ENCODE data around the gene PRELP.

The PRELP gene

GRCh38 chr1:203453016-203453415, 22.6 kb upstream of the PRELP start:
- no peak overlapping the region for H3K27ac ChIP-seq (ENCODE audit: insufficient read depth, low read depth, low read length, poor library complexity, severe bottlenecking)
- WGBS, 2 experiments = 96 to 97% methylated on average over 4 to 5 of the region's 5 CpGs
- no peaks in the 10 kb centered on the region for H3K9me3 ChIP-seq (ENCODE audit: control insufficient read depth, low read length)
- no peak overlapping the region for H3K4me3 ChIP-seq (ENCODE audit: insufficient read depth, low read depth, low read length)
- H3K27me3 ChIP-seq (ENCODE audit: control insufficient read depth, insufficient read depth, low read length, poor library complexity, severe bottlenecking) = peaks cover 6% of the 10 kb centered on the region
- no peaks in the 10 kb centered on the region for H3K36me3 ChIP-seq (ENCODE audit: control insufficient read depth, insufficient read depth, low read length)
- H3K4me1 ChIP-seq (ENCODE audit: control insufficient read depth, insufficient read depth, low read length) = peaks cover 23% of the 10 kb centered on the region

GRCh38 chr1:203453616-203454015, 22.0 kb upstream of the PRELP start:
- WGBS, 2 experiments = 60% methylated on average over 5 of the region's 5 CpGs
- no peak overlapping the region for H3K27ac ChIP-seq (ENCODE audit: insufficient read depth, low read depth, low read length, poor library complexity, severe bottlenecking)
- H3K9me3 ChIP-seq (ENCODE audit: control insufficient read depth, low read length) = no peaks in the 10 kb centered on the region
- no peak overlapping the region for H3K4me3 ChIP-seq (ENCODE audit: insufficient read depth, low read depth, low read length)
- H3K36me3 ChIP-seq (ENCODE audit: control insufficient read depth, insufficient read depth, low read length) = no peaks in the 10 kb centered on the region
- H3K27me3 ChIP-seq (ENCODE audit: control insufficient read depth, insufficient read depth, low read length, poor library complexity, severe bottlenecking) = peaks cover 6% of the 10 kb centered on the region
- H3K4me1 ChIP-seq (ENCODE audit: control insufficient read depth, insufficient read depth, low read length) = peaks cover 17% of the 10 kb centered on the region

GRCh38 chr1:203454986-203455471, 20.6 kb upstream of the PRELP start:
- H3K27me3 ChIP-seq (ENCODE audit: control insufficient read depth, insufficient read depth, low read length, poor library complexity, severe bottlenecking) = no peaks in the 10 kb centered on the region
- WGBS, 2 experiments = 90 to 94% methylated on average over 18 of the region's 18 CpGs
- H3K27ac ChIP-seq (ENCODE audit: insufficient read depth, low read depth, low read length, poor library complexity, severe bottlenecking) = no peak overlapping the region
- H3K4me1 ChIP-seq (ENCODE audit: control insufficient read depth, insufficient read depth, low read length) = peaks cover 13% of the 10 kb centered on the region
- H3K4me3 ChIP-seq (ENCODE audit: insufficient read depth, low read depth, low read length) = no peak overlapping the region
- no peaks in the 10 kb centered on the region for H3K36me3 ChIP-seq (ENCODE audit: control insufficient read depth, insufficient read depth, low read length)
- H3K9me3 ChIP-seq (ENCODE audit: control insufficient read depth, low read length) = no peaks in the 10 kb centered on the region

DNA sequence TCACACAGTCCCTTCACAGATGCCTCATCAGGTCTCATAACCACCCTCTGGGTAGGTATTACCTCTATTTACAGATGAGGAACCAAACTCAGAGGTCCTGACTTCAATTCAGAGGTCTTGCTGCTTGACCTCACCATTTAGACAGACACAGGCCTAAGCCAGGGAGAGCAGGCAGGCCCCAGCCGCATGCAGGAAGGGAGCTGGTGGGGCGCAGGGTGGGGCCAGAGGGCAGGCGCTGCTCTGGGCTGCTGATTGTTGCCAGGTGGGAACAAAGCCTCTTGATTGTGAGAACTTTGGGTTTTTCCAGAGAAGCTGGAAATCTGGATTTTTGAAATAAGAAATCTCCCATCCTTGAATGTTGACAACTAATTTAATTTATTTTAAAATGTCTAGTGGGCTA, 19.9 kb upstream of the PRELP start:
- Histone ChIP-seq H3K36me3 (ENCODE audit: control insufficient read depth, insufficient read depth, low read length) (no peaks in the 10 kb centered on the region), H3K9me3 (ENCODE audit: control insufficient read depth, low read length) (no peaks in the 10 kb centered on the region), H3K27me3 (ENCODE audit: control insufficient read depth, insufficient read depth, low read length, poor library complexity, severe bottlenecking) (no peaks in the 10 kb centered on the region), H3K4me1 (ENCODE audit: control insufficient read depth, insufficient read depth, low read length) (peaks cover 13% of the 10 kb centered on the region), H3K27ac (ENCODE audit: insufficient read depth, low read depth, low read length, poor library complexity, severe bottlenecking) (no peak overlapping the region), H3K4me3 (ENCODE audit: insufficient read depth, low read depth, low read length) (no peak overlapping the region)
- WGBS, 2 experiments = 87% methylated on average over 3 of the region's 3 CpGs

DNA sequence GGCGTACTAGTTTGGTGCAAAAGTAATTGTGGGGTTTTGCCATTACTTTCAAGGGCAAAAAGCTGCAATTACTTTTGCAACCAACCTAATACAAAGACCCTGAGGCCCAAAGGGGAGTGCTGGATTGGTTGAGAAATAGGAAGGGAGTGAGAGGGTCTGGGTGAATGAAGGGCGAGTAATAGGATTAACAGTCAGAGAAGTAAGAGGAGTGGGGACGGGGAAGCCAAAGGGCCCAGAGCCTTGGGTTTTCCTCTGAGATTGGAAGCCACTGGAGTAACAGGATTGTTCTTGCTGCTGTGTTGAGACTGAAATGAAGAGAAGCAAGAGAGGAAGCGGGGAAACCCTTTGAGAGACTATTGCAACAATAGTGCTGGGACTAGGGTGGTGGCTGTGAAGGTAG, 19.0 kb upstream of the PRELP start:
- Histone ChIP-seq H3K4me3 (ENCODE audit: insufficient read depth, low read depth, low read length) (no peak overlapping the region), H3K27ac (ENCODE audit: insufficient read depth, low read depth, low read length, poor library complexity, severe bottlenecking) (peak overlapping the region; percentile 57), H3K4me1 (ENCODE audit: control insufficient read depth, insufficient read depth, low read length) (peaks cover 14% of the 10 kb centered on the region), H3K9me3 (ENCODE audit: control insufficient read depth, low read length) (no peaks in the 10 kb centered on the region), H3K27me3 (ENCODE audit: control insufficient read depth, insufficient read depth, low read length, poor library complexity, severe bottlenecking) (no peaks in the 10 kb centered on the region), H3K36me3 (ENCODE audit: control insufficient read depth, insufficient read depth, low read length) (no peaks in the 10 kb centered on the region)
- WGBS, 2 experiments = 58 to 69% methylated on average over 4 of the region's 4 CpGs

- 93 to 96% methylated on average over 3 of the region's 5 CpGs for WGBS, 2 experiments
Measured at GRCh38 chr1:203458078-203458477, 17.5 kb upstream of the PRELP start.

DNA sequence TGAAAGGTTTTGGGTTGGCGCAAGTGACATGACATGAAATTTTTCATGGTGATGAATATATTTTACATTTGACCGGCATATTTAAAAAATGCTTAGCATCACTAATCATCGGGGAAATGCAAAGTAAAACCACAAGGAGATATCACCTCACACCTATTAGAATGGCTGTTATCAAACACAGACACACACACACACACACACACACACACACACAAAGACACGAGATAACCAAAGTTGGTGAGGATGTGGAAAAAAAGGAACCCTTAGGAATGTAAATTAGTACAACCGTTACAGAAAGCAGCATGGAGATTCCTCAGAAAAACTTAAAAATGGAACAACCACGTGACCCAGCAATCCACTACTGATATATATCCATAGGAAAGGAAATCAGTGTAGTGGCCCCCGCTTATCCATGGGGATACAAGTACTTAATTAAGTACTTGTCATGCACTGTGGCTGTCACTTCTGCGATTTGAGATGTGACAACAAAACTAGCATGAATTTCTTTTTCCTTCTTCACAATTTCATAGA, 15.9 kb upstream of the PRELP start:
- 87 to 89% methylated on average over 5 to 7 of the region's 8 CpGs for WGBS, 2 experiments
- Histone ChIP-seq H3K36me3 (ENCODE audit: control insufficient read depth, insufficient read depth, low read length) (no peaks in the 10 kb centered on the region), H3K4me3 (ENCODE audit: insufficient read depth, low read depth, low read length) (no peak overlapping the region), H3K9me3 (ENCODE audit: control insufficient read depth, low read length) (no peaks in the 10 kb centered on the region), H3K27ac (ENCODE audit: insufficient read depth, low read depth, low read length, poor library complexity, severe bottlenecking) (no peak overlapping the region), H3K27me3 (ENCODE audit: control insufficient read depth, insufficient read depth, low read length, poor library complexity, severe bottlenecking) (peaks cover 3% of the 10 kb centered on the region), H3K4me1 (ENCODE audit: control insufficient read depth, insufficient read depth, low read length) (peaks cover 29% of the 10 kb centered on the region)

More at GRCh38 chr1:203458078-203458477, 17.5 kb upstream of the PRELP start:
- Histone ChIP-seq H3K4me1 (ENCODE audit: control insufficient read depth, insufficient read depth, low read length) (peaks cover 19% of the 10 kb centered on the region), H3K36me3 (ENCODE audit: control insufficient read depth, insufficient read depth, low read length) (no peaks in the 10 kb centered on the region), H3K9me3 (ENCODE audit: control insufficient read depth, low read length) (no peaks in the 10 kb centered on the region), H3K27me3 (ENCODE audit: control insufficient read depth, insufficient read depth, low read length, poor library complexity, severe bottlenecking) (no peaks in the 10 kb centered on the region), H3K4me3 (ENCODE audit: insufficient read depth, low read depth, low read length) (no peak overlapping the region), H3K27ac (ENCODE audit: insufficient read depth, low read depth, low read length, poor library complexity, severe bottlenecking) (no peak overlapping the region)

DNA sequence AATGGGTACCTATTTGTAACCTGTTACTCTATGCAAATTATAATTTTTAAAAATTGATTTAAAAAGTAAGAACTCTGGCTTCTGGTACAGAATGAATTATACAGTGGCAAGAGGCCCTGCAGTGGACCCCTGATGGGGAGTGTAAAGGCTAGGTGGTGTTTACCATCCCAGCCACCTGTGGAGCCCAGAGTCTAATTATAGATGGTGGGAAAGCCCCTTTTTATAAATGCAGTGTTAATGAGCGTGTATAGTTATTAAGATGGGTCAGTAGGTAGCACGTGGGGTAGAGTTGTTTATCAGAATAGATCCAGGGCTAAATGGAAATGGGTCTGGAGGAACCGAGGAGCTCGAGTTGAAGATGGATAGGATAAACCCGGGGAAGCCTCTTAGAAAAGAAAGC, 13.9 kb upstream of the PRELP start:
- Histone ChIP-seq H3K4me3 (ENCODE audit: insufficient read depth, low read depth, low read length) (no peak overlapping the region), H3K36me3 (ENCODE audit: control insufficient read depth, insufficient read depth, low read length) (no peaks in the 10 kb centered on the region), H3K9me3 (ENCODE audit: control insufficient read depth, low read length) (no peaks in the 10 kb centered on the region), H3K27me3 (ENCODE audit: control insufficient read depth, insufficient read depth, low read length, poor library complexity, severe bottlenecking) (peaks cover 3% of the 10 kb centered on the region), H3K4me1 (ENCODE audit: control insufficient read depth, insufficient read depth, low read length) (peaks cover 37% of the 10 kb centered on the region), H3K27ac (ENCODE audit: insufficient read depth, low read depth, low read length, poor library complexity, severe bottlenecking) (no peak overlapping the region)
- 45 to 47% methylated on average over 5 of the region's 5 CpGs for WGBS, 2 experiments

GRCh38 chr1:203462143-203462542, 13.5 kb upstream of the PRELP start:
- no peaks in the 10 kb centered on the region for H3K9me3 ChIP-seq (ENCODE audit: control insufficient read depth, low read length)
- H3K36me3 ChIP-seq (ENCODE audit: control insufficient read depth, insufficient read depth, low read length) = no peaks in the 10 kb centered on the region
- 92 to 93% methylated on average over 1 of the region's 1 CpG for WGBS, 2 experiments
- H3K27me3 ChIP-seq (ENCODE audit: control insufficient read depth, insufficient read depth, low read length, poor library complexity, severe bottlenecking) = peaks cover 3% of the 10 kb centered on the region
- H3K4me3 ChIP-seq (ENCODE audit: insufficient read depth, low read depth, low read length) = no peak overlapping the region
- H3K27ac ChIP-seq (ENCODE audit: insufficient read depth, low read depth, low read length, poor library complexity, severe bottlenecking) = no peak overlapping the region
- peaks cover 36% of the 10 kb centered on the region for H3K4me1 ChIP-seq (ENCODE audit: control insufficient read depth, insufficient read depth, low read length)

DNA sequence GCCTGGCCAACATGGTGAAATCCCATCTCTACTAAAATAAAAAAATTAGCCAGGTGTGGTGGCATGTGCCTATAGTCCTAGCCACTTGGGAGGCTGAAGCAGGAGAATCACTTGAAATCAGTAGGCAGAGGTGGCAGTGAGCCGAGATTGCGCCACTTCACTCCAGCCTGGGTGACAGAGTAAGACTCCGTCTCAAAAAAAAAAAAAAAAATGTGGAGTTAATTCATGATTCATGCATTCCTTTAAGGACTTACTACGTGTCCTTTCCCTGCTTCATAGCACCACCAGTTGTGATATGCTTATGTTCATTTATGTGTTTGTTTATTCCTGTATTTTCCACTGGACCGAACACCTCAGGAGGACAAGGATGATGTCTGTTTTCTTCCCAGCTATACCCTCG, 12.7 kb upstream of the PRELP start:
- WGBS, 2 experiments = 89 to 96% methylated on average over 6 of the region's 6 CpGs

More for the DNA sequence above, 12.7 kb upstream of the PRELP start:
- Histone ChIP-seq H3K4me1 (ENCODE audit: control insufficient read depth, insufficient read depth, low read length) (peaks cover 36% of the 10 kb centered on the region), H3K36me3 (ENCODE audit: control insufficient read depth, insufficient read depth, low read length) (no peaks in the 10 kb centered on the region), H3K27ac (ENCODE audit: insufficient read depth, low read depth, low read length, poor library complexity, severe bottlenecking) (no peak overlapping the region), H3K27me3 (ENCODE audit: control insufficient read depth, insufficient read depth, low read length, poor library complexity, severe bottlenecking) (peaks cover 3% of the 10 kb centered on the region), H3K4me3 (ENCODE audit: insufficient read depth, low read depth, low read length) (no peak overlapping the region), H3K9me3 (ENCODE audit: control insufficient read depth, low read length) (no peaks in the 10 kb centered on the region)

All from ectodermal cell (in vitro differentiated cells).